DND-41 (cell line): Measurements from ENCODE around the gene KCNC1.

Experiments
- ATAC-seq: fragments of 200-7000 bp; cut with Tn5 transposase; 3 replicates; pipeline ENCODE4 v1.9.1; 2021; ENCODE audit warnings: low read depth; ENCODE audit not compliant: insufficient read depth
- DNase-seq: peaks from one replicate; pipeline ENCODE4 v3.0.0-alpha.2; 2020
- H2AFZ ChIP-seq: 2 replicates; pipeline ENCODE4 v1.6.0; 2012; ENCODE audit warnings: low read depth, low read length
- H3K27ac ChIP-seq: 2 replicates; pipeline ENCODE4 v1.5.1; 2012; ENCODE audit warnings: low read length, inconsistent platforms
- H3K27me3 ChIP-seq: fragments of 200-600 bp; sonication (generic); 2 replicates; pipeline ENCODE4 v1.6.0; 2012; ENCODE audit warnings: low read length, mild to moderate bottlenecking, inconsistent platforms; ENCODE audit not compliant: insufficient read depth, poor library complexity
- H3K36me3 ChIP-seq: 2 replicates; pipeline ENCODE4 v1.5.1; 2012; ENCODE audit warnings: low read length, inconsistent platforms; ENCODE audit not compliant: insufficient read depth
- H3K4me1 ChIP-seq: 2 replicates; pipeline ENCODE4 v1.5.1; 2012; ENCODE audit warnings: mild to moderate bottlenecking, low read length; ENCODE audit not compliant: insufficient read depth
- H3K4me2 ChIP-seq: 2 replicates; pipeline ENCODE4 v1.6.0; 2012; ENCODE audit warnings: mild to moderate bottlenecking, moderate library complexity, low read length, inconsistent platforms; ENCODE audit not compliant: insufficient read depth
- H3K4me3 ChIP-seq, 2 experiments: fragments of 200-600 bp in 1 of 2; shearing (Covaris generic) in 1 of 2; 2 replicates each; pipeline ENCODE4 v1.5.1; 2012 to 2016; ENCODE audit warnings: inconsistent platforms in 2 of 2, low read length in 2 of 2, mild to moderate bottlenecking in 2 of 2, low read depth in 1 of 2, moderate library complexity in 1 of 2
- H3K79me2 ChIP-seq: 2 replicates; pipeline ENCODE4 v1.6.0; 2012; ENCODE audit warnings: low read length, inconsistent platforms; ENCODE audit not compliant: insufficient read depth
- H3K9ac ChIP-seq: 2 replicates; pipeline ENCODE4 v1.6.0; 2012; ENCODE audit warnings: low read depth, mild to moderate bottlenecking, inconsistent platforms, low read length, moderate library complexity
- H3K9me3 ChIP-seq: 2 replicates; pipeline ENCODE4 v1.5.1; 2012; ENCODE audit warnings: low read length, moderate library complexity, mild to moderate bottlenecking, inconsistent platforms; ENCODE audit not compliant: insufficient read depth, severe bottlenecking
- H4K20me1 ChIP-seq: 2 replicates; pipeline ENCODE4 v1.6.0; 2012; ENCODE audit warnings: low read length; ENCODE audit not compliant: insufficient read depth
- CTCF ChIP-seq: IDR thresholded peaks from 2 replicates; pipeline ENCODE4 v1.5.1; 2012; ENCODE audit warnings: borderline replicate concordance, low read length, moderate library complexity, mild to moderate bottlenecking; ENCODE audit not compliant: poor library complexity, severe bottlenecking; ENCODE audit errors: extremely low read depth
- EZH2 ChIP-seq: IDR thresholded peaks from 3 replicates; pipeline ENCODE4 v1.6.1; 2012; ENCODE audit warnings: borderline replicate concordance, low read depth, mild to moderate bottlenecking, moderate library complexity, low read length, inconsistent platforms; ENCODE audit not compliant: severe bottlenecking

KCNC1 gene

DNA sequence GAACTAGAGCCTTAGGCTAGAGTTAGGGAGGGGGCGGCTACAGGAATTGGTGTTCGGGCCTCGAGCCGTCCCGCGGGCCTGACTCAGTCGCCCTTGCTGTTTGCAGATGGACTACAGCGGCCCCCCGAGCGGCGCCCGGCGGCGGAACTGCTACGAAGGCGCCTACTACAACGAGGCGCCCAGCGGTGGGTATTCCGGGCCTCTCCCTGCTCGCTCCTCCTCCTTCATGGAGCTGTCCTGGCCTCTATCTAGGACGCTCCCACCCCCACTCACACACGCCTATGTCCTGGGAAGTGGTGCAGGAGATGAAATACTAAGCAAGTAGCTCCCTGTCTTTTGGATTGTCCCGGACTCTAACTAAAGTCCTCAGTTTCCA lies 13.8 kb upstream of the KCNC1 start:
- Histone ChIP-seq H3K4me1 (no peaks in the 10 kb centered on the region), H3K27me3 (peaks cover 15% of the 10 kb centered on the region)
- no peak for DNase-seq

GRCh38 chr11:17721242-17721999 lies 13.2 kb upstream of the KCNC1 start:
- H3K4me3 ChIP-seq, result no peak overlapping the region
- H3K79me2 ChIP-seq, result no peaks in the 10 kb centered on the region
- H3K4me1 ChIP-seq, result no peaks in the 10 kb centered on the region
- no peak overlapping the region for H3K9ac ChIP-seq
- H3K27ac ChIP-seq, result no peak overlapping the region
- no peaks in the 10 kb centered on the region for H3K36me3 ChIP-seq
- no peak for ATAC-seq
- no peak overlapping the region for H3K4me2 ChIP-seq
- TF ChIP-seq CTCF (no peak), EZH2 (no peak)
- no peaks in the 10 kb centered on the region; the same call in 1 of the 2 replicates for H4K20me1 ChIP-seq
- peaks cover 13% of the 10 kb centered on the region for H3K27me3 ChIP-seq
- no peak overlapping the region for H2AFZ ChIP-seq
- DNase-seq, result no peak
- H3K9me3 ChIP-seq, result no peaks in the 10 kb centered on the region

More for the DNA sequence above, 13.8 kb upstream of the KCNC1 start:
- H3K27ac ChIP-seq, result no peak overlapping the region
- H3K9me3 ChIP-seq, result no peaks in the 10 kb centered on the region
- no peaks in the 10 kb centered on the region for H3K36me3 ChIP-seq
- H2AFZ ChIP-seq, result no peak overlapping the region
- H4K20me1 ChIP-seq, result no peaks in the 10 kb centered on the region; the same call in 1 of the 2 replicates
- no peak overlapping the region for H3K4me3 ChIP-seq
- H3K4me2 ChIP-seq, result no peak overlapping the region
- no peaks in the 10 kb centered on the region for H3K79me2 ChIP-seq
- TF ChIP-seq CTCF, result no peak
- no peak for TF ChIP-seq EZH2
- no peak overlapping the region for H3K9ac ChIP-seq
- no peak for ATAC-seq

GRCh38 chr11:17722000-17722643 lies 12.5 kb upstream of the KCNC1 start:
- Histone ChIP-seq H2AFZ (no peak overlapping the region), H3K4me2 (no peak overlapping the region), H3K4me3 (no peak overlapping the region), H4K20me1 (no peaks in the 10 kb centered on the region; the same call in 1 of the 2 replicates), H3K36me3 (no peaks in the 10 kb centered on the region), H3K9ac (no peak overlapping the region), H3K4me1 (no peaks in the 10 kb centered on the region), H3K27ac (no peak overlapping the region), H3K9me3 (no peaks in the 10 kb centered on the region), H3K27me3 (peaks cover 9% of the 10 kb centered on the region), H3K79me2 (no peaks in the 10 kb centered on the region)
- ATAC-seq (no peak), DNase-seq (no peak)
- no peak for TF ChIP-seq CTCF
- no peak for TF ChIP-seq EZH2
